ENCODE results near the gene TRIM16.

GRCh38 chr17:15659236-15659635 lies 24.9 kb downstream of the TRIM16 start:
- no peak for TF ChIP-seq CTCF (IDR thresholded peaks at IDR 0.05)
- TF ChIP-seq POLR2A (IDR thresholded peaks at IDR 0.05), result no peak
